HG02870 (cell line): ENCODE data around the gene LXN.

Experiments
- ATAC-seq: cut with Tn5 transposase; IDR thresholded peaks from one replicate; pipeline ENCODE4 v1.9.1; 2021; ENCODE audit warnings: mild to moderate bottlenecking, moderate library complexity; ENCODE audit not compliant: unreplicated experiment

Gene LXN

GRCh38 chr3:158671821-158672214 lies 630 bp downstream of the LXN start:
- ATAC-seq, result peak; percentile 9

GRCh38 chr3:158668506-158668905 lies 3.9 kb downstream of the LXN start:
- no peak for ATAC-seq

- ATAC-seq, result no peak
These were observed 6.0 kb downstream of the LXN start for GRCh38 chr3:158666416-158666815.

GRCh38 chr3:158663832-158664231 lies 8.6 kb downstream of the LXN start:
- ATAC-seq, result no peak

- ATAC-seq, result no peak
These were observed 9.2 kb downstream of the LXN start for GRCh38 chr3:158663246-158663645.

GRCh38 chr3:158660711-158661110 lies 11.7 kb downstream of the LXN start:
- no peak for ATAC-seq

GRCh38 chr3:158659454-158660237 lies 12.8 kb downstream of the LXN start:
- ATAC-seq, result peak; percentile 82

GRCh38 chr3:158658889-158659288 lies 13.6 kb downstream of the LXN start:
- ATAC-seq, result no peak

GRCh38 chr3:158652463-158652862 lies 20.0 kb downstream of the LXN start:
- ATAC-seq, result no peak

- no peak for ATAC-seq
These were observed 21.3 kb downstream of the LXN start for GRCh38 chr3:158651192-158651591.

GRCh38 chr3:158649791-158650190 lies 22.7 kb downstream of the LXN start:
- no peak for ATAC-seq

GRCh38 chr3:158644345-158644908 lies 28.0 kb downstream of the LXN start, which contains the start of gene GFM1:
GFM1 (plus strand) TSS chr3:158644527; CDS start chr3:158644635, 108 bp downstream.
- ATAC-seq, result peak; percentile 97

- ATAC-seq, result no peak
These were observed 29.8 kb downstream of the LXN start for GRCh38 chr3:158642474-158643210.

- no peak for ATAC-seq
These were observed 30.4 kb downstream of the LXN start for GRCh38 chr3:158642005-158642404.

GRCh38 chr3:158640646-158641045 lies 31.8 kb downstream of the LXN start:
- no peak for ATAC-seq

- ATAC-seq, result no peak
These were observed 40.5 kb downstream of the LXN start for GRCh38 chr3:158631981-158632380.

- no peak for ATAC-seq
These were observed 46.6 kb downstream of the LXN start for GRCh38 chr3:158625881-158626280.

- ATAC-seq, result no peak
These were observed 54.2 kb downstream of the LXN start for GRCh38 chr3:158617982-158618875.
